Heart left ventricle (tissue), 16 donors: ENCODE results near the gene TMEM179. TPM values are rescaled to one million over a fixed set of nuclear protein-coding genes. Genes with fewer than 3 reads are reported as not detected.

ENCODE experiments used
- ATAC-seq, 4 donors: fragments of 200-7000 bp; cut with Tn5 transposase; one replicate each; pipeline ENCODE4 v1.9.1; 2020 to 2022; ENCODE audit warnings: moderate library complexity in 4 of 4, mild to moderate bottlenecking in 3 of 4, moderate number of reproducible peaks in 1 of 4
- DNase-seq, 5 donors: peaks; one replicate each; pipeline ENCODE4 v3.0.0-alpha.2; 2020
- H3K27ac ChIP-seq, 12 donors: fragments of 200-600 bp; sonication (generic) in 4 of 12; one replicate each; pipeline versions ENCODE4 v1.5.0 to v1.8.0; 2016 to 2022; ENCODE audit warnings: mild to moderate bottlenecking in 2 of 12
- H3K27me3 ChIP-seq, 9 donors: fragments of 200-600 bp; sonication (generic) in 2 of 9; one replicate each; pipeline versions ENCODE4 v1.5.1 to v1.8.0; 2016 to 2022; ENCODE audit warnings: mild to moderate bottlenecking in 3 of 9
- H3K36me3 ChIP-seq, 9 donors: fragments of 200-600 bp; sonication (generic) in 2 of 9; one replicate each; pipeline versions ENCODE4 v1.5.0 to v1.8.0; 2018 to 2022; ENCODE audit warnings: mild to moderate bottlenecking in 2 of 9
- H3K4me1 ChIP-seq, 12 donors: fragments of 200-600 bp; sonication (generic) in 4 of 12; one replicate each; pipeline versions ENCODE4 v1.5.0 to v1.8.0; 2016 to 2022; ENCODE audit warnings: mild to moderate bottlenecking in 3 of 12
- H3K4me3 ChIP-seq, 12 donors: fragments of 200-600 bp; sonication (generic) in 4 of 12; one replicate each; pipeline versions ENCODE4 v1.5.0 to v1.8.0; 2017 to 2022; ENCODE audit warnings: mild to moderate bottlenecking in 9 of 12, moderate library complexity in 4 of 12
- H3K9me3 ChIP-seq, 12 donors: fragments of 200-600 bp; sonication (generic) in 4 of 12; one replicate each; pipeline versions ENCODE4 v1.5.0 to v1.8.0; 2016 to 2022; ENCODE audit warnings: mild to moderate bottlenecking in 1 of 12
- POLR2A ChIP-seq, 2 donors: fragments of 450-650 bp; IDR thresholded peaks; one replicate each; pipeline ENCODE4 v1.6.1; 2017; ENCODE audit warnings: antibody characterized with exemption in 2 of 2, mild to moderate bottlenecking in 2 of 2, moderate library complexity in 2 of 2
- WGBS, 4 donors: extraction: QIAGEN DNeasy Blood & Tissue Kit in 2 of 4; methylation state at CpG; one replicate each; pipeline versions ENCODE4 v1.1.5 to v1.1.7; 2013 to 2018; 5-methylcytosine and 5-hydroxymethylcytosine counted together
- intact Hi-C, 10 donors: fragments of 100-400 bp; cut with DNase I; formaldehyde crosslinking; loops; one replicate each; pipeline versions ENCODE4 v1.11.1 to v1.14.2; 2022
- polyA plus RNA-seq, 2 donors: library from polyadenylated mRNA; stranded (reverse); fragments of 200-250 nt; gene quantifications; one replicate each; pipeline ENCODE4 v1.2.3, GENCODE V29; 2013
- total RNA-seq, 9 donors: library from RNA; depleted of rRNA in 2 of 9; stranded (reverse); fragments of >200 nt in 2 of 9; fragmentation: NEBNext Ultra II Directional in 3 of 9; extraction: Animal tissue kit (Norgen Biotek cat#: 25700) in 3 of 9; gene quantifications; one replicate each; pipeline versions ENCODE4 v1.1.0 to v1.2.4, GENCODE V29; 2016 to 2023
- TF ChIP-seq, protein P1 (sequence below), 12 donors: fragments of 200-600 bp; sonication (generic) in 4 of 12; IDR thresholded peaks; one replicate each; pipeline versions ENCODE4 v1.5.0 to v1.8.0; 2018 to 2022; ENCODE audit warnings: antibody characterized with exemption in 12 of 12, mild to moderate bottlenecking in 5 of 12
- donor health status: ischemic (EF 13 %, LVEDD 7.1; RV severe dilation, severe dysfunction).
- donor health status: healthy with polysubstance abuse.
- donor health status: DM: no; HTN: yes; CAD: no.
- donor health status: DM: no; HTN: no; CAD: no.
- donor health status: ischemic (EF 25% LVEDD 6.9; RV normal size, moderate dysfunction).
- donor health status: ischemic (EF 25% LVEDD 5.7; RV mildly dilated, moderate dysfunction).
- donor health status: healthy.
- donor health status: DM: yes; HTN: yes; CAD: no.
- donor health status: ischemic (EF 35%, LVEDD 5.7; RV mildly dilated, moderate dysfunction).
- donor health status: nonischemic (EF 11% LVEDD 7.7; RV severe dilation, severe dysfunction).
- donor health status: DM: yes; HTN: yes; CAD: no.
- donor health status: PGD.
- donor health status: ischemic (EF 29% LVEDD 5.4; RV normal size, mild dysfunction).
- donor health status: nonischemic (EF 23%, LVEDD 6.1; RV moderate dilation, normal function).

The TMEM179 gene
- total and polyA plus RNA-seq, 11 donors, result 0.15 to 1.1 (median 0.40) TPM; not detected in 4

DNA sequence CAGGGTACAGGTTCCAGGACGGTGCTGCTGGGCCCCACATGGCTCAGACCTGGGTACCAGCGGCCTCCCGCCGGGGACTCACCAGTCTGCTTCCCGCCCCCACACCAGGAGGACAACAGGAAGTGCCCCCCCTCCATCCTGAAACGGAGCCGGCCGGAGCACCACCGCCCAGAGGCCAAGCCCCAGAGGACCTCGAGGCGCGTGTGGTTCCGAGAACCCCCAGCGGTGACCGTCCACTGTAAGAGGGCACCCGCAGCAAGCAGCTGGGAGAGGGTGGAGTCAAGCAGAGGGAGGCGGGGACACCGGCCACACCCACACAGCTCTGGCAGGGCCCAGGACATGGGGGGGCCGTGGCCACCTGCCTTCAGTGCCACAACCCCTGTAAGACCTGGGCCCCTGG, 16.9 kb downstream of the TMEM179 start:
- DNase-seq, result no peak
- no peaks in the 10 kb centered on the region for H3K9me3 ChIP-seq
- 17 to 41% (median 20%) methylated on average over 2 to 19 of the region's 19 CpGs for WGBS, 4 donors
- intact Hi-C loops, result loop anchor here in 4 of 10 donors (10.0 kb wide), 3 partner anchors 127 to 1033 kb away; partner anchors contain the start of gene ADSS1 (in 2 of the 4)
- no peak for TF ChIP-seq POLR2A (IDR thresholded peaks at IDR 0.05)
- TF ChIP-seq, protein P1, sequence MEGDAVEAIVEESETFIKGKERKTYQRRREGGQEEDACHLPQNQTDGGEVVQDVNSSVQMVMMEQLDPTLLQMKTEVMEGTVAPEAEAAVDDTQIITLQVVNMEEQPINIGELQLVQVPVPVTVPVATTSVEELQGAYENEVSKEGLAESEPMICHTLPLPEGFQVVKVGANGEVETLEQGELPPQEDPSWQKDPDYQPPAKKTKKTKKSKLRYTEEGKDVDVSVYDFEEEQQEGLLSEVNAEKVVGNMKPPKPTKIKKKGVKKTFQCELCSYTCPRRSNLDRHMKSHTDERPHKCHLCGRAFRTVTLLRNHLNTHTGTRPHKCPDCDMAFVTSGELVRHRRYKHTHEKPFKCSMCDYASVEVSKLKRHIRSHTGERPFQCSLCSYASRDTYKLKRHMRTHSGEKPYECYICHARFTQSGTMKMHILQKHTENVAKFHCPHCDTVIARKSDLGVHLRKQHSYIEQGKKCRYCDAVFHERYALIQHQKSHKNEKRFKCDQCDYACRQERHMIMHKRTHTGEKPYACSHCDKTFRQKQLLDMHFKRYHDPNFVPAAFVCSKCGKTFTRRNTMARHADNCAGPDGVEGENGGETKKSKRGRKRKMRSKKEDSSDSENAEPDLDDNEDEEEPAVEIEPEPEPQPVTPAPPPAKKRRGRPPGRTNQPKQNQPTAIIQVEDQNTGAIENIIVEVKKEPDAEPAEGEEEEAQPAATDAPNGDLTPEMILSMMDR (IDR thresholded peaks at IDR 0.05), result no peak
- peaks cover 0 to 19% (median 0%) of the 10 kb centered on the region in 9 donors for H3K36me3 ChIP-seq
- H3K27me3 ChIP-seq, result peaks cover 0 to 6% (median 0%) of the 10 kb centered on the region in 9 donors
- no peak overlapping the region for H3K4me3 ChIP-seq
- peaks cover 0 to 54% (median 34%) of the 10 kb centered on the region in 12 donors for H3K4me1 ChIP-seq
- no peak for ATAC-seq
- H3K27ac ChIP-seq, result peak overlapping the region in 9 of 12 donors; percentile 62 to 94 (median 85)

DNA sequence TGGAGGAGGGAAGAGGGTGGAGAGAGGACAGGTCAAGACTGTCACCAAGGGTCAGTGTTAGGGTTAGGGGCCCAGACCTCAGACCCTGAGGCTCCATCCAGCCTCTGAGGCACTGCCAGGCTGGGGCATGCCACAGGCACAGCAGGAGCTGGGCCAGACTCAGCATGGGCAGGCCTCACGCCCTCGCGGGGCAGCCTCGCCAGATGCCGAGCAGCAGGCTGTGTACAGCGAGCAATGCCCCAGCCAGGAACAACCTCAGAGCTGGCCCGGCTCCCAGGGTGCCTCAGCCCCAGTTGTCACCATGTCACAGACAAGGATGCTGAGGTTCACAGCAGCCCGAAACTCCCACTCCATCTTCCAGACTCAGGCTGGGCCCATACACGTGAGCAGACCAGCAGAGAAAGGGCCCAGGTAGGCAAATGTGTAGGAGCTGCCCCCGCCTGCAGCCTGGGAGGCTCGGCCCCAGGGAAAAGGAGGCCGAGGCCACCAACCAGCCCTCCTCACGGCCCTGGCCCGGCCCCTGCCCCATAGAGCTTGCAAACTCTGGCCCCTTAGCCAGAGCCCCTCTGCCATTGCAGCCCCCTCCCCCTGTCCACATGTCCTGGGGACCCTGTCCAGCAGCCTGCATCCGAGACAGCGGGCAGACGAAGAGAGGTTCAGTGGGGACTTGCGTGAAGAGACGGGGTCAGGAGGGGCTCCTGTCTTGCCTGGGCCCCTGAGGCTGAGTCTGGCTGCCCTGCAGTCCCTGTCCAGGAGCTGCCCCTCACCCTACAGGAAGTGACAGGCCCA, 17.5 kb downstream of the TMEM179 start:
- peaks cover 0 to 60% (median 34%) of the 10 kb centered on the region in 12 donors for H3K4me1 ChIP-seq

DNA sequence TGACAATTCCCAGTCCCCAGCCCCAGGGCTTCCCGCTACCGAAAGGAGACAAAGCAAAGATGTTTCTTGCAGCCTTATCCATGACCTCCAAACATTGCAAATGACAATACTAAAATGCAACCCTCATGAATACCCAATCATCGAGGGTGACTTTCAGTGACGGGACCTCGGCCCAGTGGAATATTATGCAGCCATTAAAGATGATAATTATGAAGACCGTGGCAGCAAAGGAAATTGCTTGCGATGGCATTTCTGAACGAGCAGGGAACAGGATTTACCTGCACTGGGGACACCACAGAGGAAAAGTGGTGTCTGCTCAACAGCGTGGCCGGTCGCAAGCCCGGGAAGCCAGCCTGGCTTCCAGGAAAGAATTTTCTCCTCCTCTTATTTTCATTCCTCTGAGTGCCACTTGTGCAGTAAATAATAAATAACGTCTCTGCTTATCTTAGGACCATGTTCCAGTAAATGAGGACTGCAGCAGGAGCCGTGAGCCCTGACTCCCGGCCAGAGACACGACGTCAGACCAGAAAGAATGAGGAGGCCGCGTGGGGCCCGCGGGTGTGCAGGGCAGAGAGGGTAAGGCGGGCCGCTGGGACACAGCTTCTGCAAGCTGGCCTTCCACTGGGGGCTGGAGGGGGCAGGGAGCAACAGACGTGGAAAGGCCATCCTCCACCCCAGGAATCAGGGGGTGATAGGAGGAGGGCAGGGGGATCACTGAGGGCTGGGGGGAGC, 18.4 kb downstream of the TMEM179 start:
- peaks cover 0 to 19% (median 0%) of the 10 kb centered on the region in 9 donors for H3K36me3 ChIP-seq
- peaks cover 0 to 64% (median 34%) of the 10 kb centered on the region in 12 donors for H3K4me1 ChIP-seq
- H3K9me3 ChIP-seq, result no peaks in the 10 kb centered on the region
- DNase-seq, result peak in 4 of 5 donors; percentile 57 to 89 (median 73)
- peak overlapping the region; percentile 52 to 94 (median 78) for H3K27ac ChIP-seq
- H3K27me3 ChIP-seq, result peaks cover 0 to 6% (median 0%) of the 10 kb centered on the region in 9 donors
- intact Hi-C loops, result loop anchor here in 4 of 10 donors (10.0 kb wide), 3 partner anchors 129 to 1031 kb away; partner anchors contain the start of gene ADSS1 (in 2 of the 4)
- 37 to 43% (median 40%) methylated on average over 24 of the region's 24 CpGs for WGBS, 4 donors
- peak; percentile 22 to 55 (median 32) for ATAC-seq
- no peak for TF ChIP-seq POLR2A (IDR thresholded peaks at IDR 0.05)
- TF ChIP-seq, protein P1 (IDR thresholded peaks at IDR 0.05), result no peak
- no peak overlapping the region for H3K4me3 ChIP-seq

More for the DNA sequence above, 17.5 kb downstream of the TMEM179 start:
- intact Hi-C loops, result loop anchor here in 4 of 10 donors (10.0 kb wide), 3 partner anchors 128 to 1032 kb away; partner anchors contain the start of gene ADSS1 (in 2 of the 4)
- no peaks in the 10 kb centered on the region for H3K9me3 ChIP-seq
- no peak for TF ChIP-seq POLR2A (IDR thresholded peaks at IDR 0.05)
- TF ChIP-seq, protein P1 (IDR thresholded peaks at IDR 0.05), result no peak
- no peak overlapping the region for H3K4me3 ChIP-seq
- peaks cover 0 to 19% (median 0%) of the 10 kb centered on the region in 9 donors for H3K36me3 ChIP-seq
- peaks cover 0 to 6% (median 0%) of the 10 kb centered on the region in 9 donors for H3K27me3 ChIP-seq
- peak; percentile 80 to 91 (median 84) for DNase-seq
- WGBS, 4 donors, result 47 to 86% (median 56%) methylated on average over 7 to 19 of the region's 19 CpGs
- ATAC-seq, result peak; percentile 49 to 68 (median 58)
- H3K27ac ChIP-seq, result peak overlapping the region; percentile 52 to 94 (median 78)
